CD4-positive, alpha-beta T cell treated with Interleukin-12 subunit alpha and Interleukin-12 subunit beta, for 1 hour (primary cell): Measurements from ENCODE around the gene LPAR3.
"Not testable (repeated sequence)": the region's sequence is repeated elsewhere in the genome, so short reads cannot be mapped to it uniquely, and the experiment has no call there.

Experiments used
- DNase-seq: peaks from one replicate; pipeline ENCODE4 v3.0.0-alpha.2; 2020

LPAR3 gene, protein sequence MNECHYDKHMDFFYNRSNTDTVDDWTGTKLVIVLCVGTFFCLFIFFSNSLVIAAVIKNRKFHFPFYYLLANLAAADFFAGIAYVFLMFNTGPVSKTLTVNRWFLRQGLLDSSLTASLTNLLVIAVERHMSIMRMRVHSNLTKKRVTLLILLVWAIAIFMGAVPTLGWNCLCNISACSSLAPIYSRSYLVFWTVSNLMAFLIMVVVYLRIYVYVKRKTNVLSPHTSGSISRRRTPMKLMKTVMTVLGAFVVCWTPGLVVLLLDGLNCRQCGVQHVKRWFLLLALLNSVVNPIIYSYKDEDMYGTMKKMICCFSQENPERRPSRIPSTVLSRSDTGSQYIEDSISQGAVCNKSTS

DNA sequence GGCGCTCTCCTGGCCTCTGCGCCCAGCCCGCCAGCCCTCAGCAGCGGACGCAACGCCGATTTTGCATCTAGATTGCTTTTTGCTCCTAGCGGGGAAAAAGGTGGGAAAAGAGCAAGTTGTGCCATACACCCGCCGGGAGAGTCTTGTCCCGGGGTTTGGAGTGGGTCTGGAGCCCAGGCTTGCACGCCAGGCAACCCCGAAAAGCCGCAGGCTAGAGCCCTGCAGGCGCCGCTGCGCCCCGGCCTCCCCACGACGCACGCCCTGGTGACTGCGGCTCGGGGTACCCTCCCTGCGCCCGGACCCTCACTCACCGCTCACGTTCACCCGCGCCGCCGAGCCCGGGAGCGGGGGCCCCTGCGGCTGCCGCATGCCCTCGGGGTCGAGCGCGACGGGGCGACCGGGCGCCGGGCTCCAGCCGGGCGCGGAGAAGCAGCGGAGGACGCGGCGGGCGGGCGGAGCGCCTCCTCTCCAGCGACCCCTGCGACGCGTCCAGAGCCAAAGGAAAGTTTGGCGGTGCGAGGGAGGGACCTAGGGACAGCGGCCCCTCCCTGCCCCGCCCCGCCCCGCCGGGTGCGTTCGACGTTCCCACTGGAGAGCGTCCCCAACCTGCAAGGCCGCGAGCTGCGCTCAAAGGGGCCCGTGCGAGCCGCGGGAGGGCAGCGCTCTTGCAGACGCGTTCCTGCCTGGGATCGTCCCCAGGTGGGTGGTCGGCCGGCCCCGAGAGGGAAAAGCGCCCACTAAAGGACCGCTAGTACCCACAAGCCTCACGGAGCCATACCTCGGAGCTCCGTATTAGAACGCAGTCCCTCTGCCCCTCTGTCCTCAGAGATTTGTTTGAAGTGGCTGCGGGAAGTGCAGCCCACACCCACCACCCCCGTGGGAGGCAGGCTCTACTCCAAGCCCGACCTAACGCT, at the start of gene LPAR3:
LPAR3 (minus strand) TSS at position 502 of the 914 bp plus-strand sequence. CDS start 27,086 bp downstream, outside the sequence.
- peak; percentile 20 for DNase-seq

DNA sequence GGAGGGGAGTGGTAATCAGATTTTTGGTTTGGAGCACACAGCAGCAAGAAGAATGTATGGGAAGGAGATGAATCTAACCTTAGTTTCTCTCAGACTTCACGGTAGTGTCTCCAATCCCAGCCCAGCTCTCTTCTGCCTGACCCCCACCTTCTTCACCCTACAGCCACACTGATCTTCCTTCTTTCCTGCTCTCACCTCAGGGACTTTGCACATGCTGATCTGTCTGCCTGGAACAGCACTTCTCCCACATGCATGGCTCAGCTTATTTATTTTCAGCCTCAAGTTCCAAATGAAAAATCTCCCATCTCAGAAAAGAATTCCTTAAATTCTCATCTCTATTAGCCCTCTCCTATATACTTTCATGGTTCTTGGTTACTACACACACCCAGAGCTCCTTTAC, 48.8 kb upstream of the LPAR3 start:
- no peak for DNase-seq

DNA sequence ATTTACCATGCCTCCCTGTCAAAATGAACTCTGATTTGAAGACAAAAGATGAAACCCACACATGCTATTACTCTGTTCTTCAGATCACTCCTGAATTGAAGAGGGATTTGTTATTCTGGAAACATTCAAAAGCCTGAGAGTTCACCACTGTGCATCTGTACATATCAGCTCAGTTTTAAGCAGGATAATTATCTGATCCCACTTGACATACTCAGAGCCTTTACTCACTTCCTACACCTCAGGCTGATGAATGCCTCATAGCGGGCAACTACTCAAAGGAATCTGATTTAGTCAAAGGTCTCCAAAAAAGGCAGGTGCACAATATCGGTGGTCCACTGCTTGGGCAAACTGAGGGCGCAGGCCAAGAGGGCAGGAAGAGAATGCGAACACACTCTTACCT, 47.5 kb upstream of the LPAR3 start:
- DNase-seq: no peak

DNA sequence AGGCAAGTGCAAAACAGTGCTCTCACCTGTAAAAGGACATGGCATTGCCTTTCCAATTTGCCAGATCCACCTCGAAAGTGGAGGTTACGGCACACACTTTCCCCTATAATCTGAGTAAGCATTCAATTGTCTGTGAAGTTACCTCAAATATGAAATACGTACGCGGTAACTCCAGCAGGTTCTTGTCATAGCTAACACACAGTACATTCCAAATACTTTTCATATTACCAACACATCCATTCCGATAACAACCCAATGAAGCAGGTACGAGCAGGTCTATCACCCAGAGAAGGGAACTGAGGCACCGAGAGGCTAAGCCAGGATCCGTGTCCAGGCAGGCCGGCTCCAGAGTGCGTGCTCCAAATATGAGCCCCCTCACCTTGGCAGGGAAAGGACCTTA, 46.8 kb upstream of the LPAR3 start:
- no peak for DNase-seq

DNA sequence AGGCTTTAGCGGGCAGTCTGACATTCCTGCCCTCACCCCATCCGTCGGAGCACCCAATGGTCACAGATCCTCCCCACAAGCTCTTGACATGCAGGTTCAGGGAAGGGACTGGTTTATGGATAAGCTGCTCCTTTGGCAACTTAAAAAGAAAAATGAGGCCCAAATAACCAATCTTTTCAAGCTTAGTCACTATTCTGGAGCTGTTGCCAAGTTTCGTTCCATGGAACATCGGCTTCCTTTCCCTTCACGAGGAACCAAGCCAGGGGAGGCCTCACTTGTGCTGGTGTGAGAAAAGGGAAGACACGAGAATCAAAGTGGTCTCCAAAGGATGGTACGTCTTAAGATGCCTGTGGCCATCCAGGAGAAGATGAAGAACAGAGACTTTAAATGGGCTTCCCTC, 46.1 kb upstream of the LPAR3 start:
- DNase-seq: no peak

DNA sequence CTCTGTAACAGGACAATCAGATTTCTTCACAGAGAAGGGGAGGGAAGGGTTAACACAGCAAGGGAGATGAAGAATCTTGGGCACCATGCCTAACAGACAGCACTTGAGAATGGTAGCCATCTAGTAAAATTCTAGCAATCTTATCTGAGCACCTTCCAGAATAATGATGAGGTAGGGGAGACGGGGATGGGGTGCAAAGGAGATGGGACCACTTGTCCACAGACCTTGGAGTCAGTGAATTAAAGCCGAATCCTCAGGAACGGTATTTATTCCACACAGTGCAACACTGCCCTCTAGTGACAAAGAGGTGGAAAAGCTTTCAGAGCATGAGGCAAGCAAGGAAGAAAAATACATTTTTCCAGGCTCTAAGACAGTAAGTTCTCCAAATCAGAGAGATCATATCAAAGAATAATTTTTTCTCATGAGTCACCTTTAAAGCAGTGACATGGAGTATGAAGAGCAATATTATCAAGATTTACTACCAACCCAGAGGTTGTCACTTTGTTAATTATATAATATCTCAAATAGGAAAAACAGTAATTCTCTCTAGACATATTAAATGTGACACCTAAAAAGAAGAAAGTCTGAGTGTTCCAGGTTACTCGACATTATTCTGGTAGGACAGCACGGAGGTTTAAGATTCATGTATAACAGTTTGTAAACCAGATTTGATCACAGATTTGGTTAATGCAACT, 43.3 kb upstream of the LPAR3 start:
- DNase-seq: peak; percentile 64

DNA sequence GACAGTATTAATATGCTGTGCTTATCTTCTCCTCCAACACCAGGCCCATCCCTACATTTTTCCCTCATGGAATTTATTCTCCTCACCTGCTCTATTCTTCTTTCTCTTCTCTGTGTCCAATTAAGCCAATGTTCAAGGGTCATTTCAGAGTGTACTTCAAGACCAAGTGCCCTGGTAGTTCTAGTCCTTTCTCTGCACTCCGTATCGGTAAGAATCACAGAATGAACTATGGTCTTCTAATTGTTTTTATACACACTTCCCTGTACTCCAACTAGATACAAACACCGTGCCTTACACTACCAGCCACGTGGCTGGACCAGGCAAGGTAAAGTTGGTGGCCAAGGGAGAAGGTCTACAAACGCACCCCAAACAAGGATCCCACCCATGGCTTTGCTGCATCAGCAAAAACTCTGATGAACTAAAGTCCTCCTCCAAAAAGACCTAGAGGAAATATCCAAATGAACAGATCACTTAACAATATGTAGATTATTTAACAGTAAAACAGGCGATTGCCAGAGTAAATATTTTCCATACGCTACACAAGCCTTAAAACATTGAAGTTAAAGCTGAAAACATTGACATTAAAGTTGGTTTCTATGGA, 40.1 kb upstream of the LPAR3 start:
- no peak for DNase-seq

DNA sequence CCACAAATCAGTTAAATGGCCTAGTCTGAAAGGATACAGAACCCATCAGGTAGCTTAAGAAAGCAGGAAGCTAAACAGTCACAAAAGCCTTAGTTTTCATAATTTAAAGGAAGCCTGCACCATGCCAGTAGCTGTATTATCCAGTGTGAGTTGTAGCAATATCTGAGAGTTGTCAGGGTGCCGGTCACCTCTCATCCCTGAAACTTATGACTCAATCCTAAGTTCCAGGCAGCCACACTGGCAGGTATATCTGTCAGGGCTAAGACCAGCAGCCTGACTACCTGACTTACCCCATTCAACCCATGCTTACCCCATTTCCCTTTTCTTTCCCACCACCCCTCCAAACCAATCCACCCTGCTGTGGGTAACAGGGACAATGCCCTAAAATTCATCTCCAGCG, 37.8 kb upstream of the LPAR3 start:
- DNase-seq: no peak

DNA sequence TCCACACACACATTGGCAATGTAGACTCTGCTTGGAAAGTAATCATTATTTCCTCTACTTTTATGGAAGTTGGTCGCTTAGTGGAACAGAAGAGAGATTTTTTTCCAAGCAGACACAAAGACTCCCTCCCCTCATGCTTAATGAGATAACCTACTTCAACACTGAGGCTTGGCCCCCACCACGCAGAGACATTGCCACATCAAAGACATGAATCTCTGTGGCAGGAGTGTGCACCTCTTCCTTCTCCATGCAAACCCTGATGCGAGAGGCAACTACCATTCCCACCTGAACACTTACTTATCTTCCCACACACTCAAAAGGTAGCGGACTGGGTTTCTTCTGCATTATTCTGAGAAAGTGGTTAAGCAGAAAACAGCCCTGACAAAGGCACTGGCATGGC, 37.3 kb upstream of the LPAR3 start:
- DNase-seq: no peak

DNA sequence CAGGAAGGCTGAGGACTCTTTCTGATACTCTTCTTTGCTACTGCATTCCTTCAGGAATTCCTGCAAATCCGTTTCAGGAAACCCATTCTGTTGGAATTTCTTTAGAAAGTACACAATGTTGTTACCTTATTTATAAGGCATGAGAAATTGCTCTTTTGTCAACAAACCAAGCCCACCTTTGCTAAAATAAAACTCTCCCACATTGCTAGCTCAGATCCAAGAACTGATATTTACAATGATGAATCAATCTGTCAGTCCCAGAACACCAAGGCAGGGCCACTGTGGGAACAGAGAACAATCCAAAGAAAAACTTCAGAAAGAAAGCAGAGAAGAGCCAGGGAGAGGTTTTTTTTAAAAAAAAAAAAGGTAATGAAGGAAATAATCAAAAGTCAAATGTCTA, 36.6 kb upstream of the LPAR3 start:
- DNase-seq: no peak

DNA sequence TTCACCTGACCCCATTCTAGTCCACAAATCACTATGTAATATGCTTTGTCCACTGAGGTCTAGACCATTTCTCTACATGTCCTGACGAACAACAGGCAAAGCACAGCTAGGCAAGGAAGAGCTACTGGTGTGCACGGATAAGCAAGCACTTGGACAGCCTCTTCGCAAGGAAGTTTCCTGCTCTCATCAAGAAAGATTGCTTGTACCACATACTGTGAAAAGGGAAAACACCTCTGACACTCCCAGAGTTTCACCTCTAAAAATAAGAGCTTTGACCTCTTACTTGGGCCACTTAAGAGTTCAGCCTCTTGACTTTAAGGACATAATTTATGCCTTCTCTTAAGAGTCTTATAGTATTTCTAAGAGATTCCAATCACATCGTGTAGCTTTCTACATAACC, 36.0 kb upstream of the LPAR3 start:
- no peak for DNase-seq

DNA sequence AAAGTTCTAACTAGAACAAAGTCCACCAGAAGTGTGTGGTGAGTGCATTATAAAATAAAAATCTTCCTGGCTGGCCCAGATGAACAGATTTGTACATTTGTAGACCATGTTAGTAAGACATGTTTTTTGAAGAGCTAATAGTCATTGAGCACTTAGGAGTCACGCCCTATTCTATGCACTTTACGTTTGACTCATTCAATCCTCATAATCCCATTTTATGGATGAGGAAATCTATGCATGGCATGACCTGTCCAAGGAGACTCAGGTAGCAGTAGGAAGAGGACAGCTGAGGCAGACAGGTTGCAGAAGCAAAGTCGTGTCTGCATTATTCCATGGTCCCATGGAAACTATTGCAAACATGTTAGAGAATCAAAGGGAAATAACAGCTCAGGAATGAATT, 30.3 kb upstream of the LPAR3 start:
- no peak for DNase-seq

DNA sequence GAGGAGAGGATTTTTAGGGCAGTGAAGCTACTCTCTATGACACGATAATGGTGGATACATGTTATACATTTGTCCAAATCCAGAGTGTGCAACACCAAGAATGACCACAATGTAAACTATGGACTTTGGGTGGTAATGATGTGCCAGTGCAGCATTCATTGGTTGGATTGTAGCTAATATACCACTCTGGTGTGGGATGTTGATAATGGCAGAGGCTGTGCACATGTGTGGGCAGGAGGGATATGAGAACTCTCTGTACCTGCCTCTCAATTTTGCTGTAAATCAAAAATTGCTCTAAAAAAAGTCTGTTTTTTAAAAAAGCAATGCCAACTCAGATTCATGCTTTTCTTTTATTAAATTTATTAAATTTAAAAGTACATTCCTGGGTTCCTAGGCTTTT, 27.2 kb upstream of the LPAR3 start:
- DNase-seq: no peak

DNA sequence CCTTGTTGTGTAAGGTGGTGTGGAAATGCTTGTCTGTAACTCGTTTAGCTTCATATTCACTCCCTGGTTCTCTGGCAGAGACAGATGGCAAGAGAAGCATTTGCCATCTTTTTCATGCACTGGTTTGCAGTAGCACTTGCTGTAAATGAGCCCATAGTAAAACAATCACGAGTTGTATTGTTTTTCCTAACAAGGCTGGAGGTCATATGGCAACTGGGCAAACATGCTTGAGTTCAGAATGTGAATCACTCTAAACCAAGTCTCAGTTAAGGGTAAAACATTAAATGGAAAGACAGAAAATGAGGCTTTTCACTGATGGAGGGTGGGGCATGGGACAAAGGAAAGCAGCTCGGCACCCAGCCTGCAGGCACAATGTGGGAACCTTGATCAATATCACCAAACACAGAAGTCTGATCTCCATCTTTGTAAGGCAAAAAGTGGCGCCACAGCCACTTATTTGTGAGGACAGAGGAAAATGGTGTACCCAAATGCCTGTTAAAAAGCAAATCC, 26.5 kb upstream of the LPAR3 start:
- no peak for DNase-seq

DNA sequence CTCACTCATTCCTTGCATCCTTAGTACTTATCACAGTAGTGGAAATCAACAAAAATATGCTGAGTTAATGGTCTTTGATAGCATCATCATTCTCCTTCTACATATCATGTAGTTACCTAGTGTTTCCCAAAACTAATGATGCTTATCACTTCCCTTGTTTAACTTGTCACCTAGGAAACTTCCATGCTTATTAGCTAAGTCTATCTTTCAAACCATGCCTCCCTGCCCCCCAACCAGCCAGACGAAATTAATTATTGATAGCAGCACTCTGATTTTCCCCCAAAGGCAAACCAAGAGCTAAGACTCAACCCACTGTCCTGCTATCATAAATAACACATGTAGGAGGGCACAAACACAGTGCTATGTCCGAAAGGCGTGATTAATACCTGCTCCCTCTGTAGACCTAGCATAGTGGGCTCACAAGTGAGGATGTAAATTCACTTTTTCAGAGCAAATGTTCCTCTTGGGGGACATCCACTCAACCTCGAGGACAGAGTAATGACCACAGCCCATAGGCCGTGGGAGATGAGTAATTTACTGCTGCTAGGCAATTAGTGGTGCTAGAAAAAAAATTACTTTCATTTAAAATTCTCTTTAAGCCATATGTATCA, 25.8 kb upstream of the LPAR3 start:
- DNase-seq: no peak

DNA sequence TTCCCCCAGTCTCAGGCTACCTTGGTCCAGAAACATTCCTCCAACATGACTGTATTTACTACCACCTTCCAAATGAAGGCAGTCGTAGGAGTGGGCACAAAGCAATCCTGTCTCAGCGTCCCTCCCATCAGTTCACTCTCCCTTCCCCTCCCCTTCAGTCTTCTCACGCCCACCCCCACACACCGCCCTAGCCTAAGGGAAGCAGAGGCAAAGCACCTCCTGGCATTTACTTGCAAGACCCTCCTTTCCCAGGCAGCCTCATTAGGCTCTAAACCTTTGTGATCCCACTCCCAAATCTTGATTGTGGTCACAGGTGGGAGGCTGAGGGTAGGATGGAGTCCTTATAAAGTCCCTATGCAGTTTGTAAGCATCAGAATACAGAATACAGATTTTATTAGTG, 23.9 kb upstream of the LPAR3 start:
- no peak for DNase-seq

DNA sequence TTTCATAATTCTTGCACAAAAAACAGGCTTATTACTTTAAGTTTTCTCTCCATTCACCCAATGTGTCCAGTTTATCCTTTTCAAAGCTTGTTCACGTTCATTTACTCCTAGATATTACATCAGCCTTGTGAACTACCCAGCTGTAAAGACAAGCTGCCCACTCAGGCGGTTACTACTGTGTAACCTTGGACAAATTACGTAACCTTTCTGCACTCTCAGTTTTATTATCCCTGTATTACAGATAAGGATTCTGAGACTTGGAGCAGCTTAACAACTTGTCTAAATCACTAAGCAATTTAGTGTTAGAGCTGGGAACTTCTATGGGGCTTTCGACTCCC, 20.5 kb upstream of the LPAR3 start:
- no peak for DNase-seq

DNA sequence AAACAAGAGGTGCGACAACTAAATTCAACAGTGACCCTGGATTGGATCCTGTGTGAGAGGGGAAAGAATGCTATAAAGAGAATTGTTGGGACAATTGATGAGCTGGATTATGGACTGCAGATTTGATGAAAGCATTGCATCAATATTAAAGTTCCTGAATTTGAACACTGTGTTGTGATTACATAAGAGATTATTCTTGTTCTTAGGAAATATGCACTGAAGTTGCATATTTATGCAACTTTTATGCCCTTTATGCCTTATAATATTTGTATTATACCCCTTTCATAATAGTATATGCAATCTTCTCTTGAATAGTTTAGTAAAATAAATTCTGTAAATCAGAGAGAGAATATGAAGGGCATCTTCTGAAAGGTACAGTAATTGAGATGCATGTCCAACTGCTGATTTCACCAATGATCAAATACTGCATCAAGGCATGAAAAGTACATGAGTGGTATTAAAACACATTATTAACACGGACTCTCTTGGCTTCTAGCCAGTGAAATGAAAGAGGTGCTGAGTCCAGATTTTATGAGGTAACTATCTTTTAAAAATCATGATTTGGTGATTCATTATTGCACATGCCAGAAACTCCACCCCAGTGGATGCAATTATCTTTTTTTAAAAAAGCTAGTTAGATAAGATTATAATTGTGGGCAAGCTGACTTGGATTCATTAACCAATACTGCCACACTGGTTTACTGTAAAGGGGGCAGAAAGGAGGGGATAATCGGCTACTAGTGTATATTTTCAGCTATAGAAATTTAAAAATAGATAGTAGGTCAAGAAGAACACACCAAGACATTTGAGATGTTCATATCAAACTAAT, 19.9 kb upstream of the LPAR3 start:
- DNase-seq: no peak

DNA sequence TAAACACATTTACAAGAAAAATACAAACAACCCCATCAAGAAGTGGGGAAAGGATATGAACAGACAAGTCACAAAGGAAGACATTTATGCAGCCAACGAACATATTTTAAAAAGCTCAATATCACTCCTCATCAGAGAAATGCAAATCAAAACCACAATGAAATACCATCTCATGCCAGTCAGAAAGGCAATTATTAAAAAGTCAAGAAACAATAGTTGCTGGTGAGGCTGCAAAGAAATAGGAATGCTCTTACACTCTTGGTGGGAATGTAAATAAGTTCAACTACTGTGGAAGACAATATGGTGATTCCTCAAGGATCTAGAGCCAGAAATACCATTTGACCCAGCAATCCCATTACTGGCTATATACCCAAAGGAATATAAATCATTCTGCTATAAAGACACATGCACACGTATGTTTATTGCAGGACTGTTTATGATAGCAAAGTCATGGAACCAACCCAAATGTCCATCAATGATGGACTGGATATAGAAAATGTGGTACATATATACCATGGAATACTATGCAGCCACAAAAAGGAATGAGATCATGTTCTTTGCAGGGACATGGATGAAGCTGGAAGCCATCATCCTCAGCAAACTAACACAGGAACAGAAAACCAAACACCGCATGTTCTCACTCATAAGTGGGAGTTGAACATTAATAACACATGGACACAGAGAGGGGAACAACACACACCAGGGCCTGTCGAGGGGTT, 15.9 kb upstream of the LPAR3 start:
- DNase-seq: not testable (repeated sequence)

DNA sequence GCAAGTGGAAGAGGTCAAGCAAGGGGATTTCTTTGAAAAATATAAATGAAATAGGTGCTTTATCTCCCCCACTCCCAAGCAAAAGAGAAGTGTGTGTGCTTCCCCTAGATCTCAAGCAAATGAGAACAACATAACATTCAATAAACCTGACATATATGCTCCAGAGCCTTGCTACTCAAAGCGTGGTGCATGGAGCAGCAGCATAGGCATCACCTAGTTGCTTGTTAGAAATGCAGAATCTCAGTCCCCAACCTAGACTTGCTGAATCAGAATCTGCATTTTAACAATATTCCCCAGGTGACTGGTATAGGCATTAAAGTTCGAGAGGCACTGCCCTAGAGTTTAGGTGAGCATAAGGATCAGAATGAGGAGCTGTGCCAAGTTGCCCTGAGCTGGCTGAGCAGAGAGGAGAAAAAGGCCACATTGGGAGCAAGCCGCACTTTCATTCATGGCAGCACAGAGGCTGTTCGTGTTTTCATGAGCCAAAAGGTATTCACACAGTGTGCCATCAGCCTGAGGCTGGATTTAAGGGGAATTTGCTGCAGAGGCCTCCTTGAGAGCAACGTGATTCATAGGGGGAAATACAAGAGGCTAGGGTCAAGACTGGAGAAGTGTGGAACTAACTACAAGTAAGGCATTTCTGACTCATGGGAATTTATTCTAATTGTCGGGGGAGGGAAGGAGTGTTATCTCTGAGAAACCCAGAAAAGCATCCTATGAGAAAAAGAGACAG, 14.3 kb upstream of the LPAR3 start:
- DNase-seq: no peak
